ENCODE results near the gene TMOD1. TPM values are rescaled to one million over a fixed set of nuclear protein-coding genes. Genes with fewer than 3 reads are reported as not detected.
A peak's percentile ranks its signal among the peaks of the same experiment; 100 is the strongest.

Gene TMOD1
- total and polyA plus RNA-seq, 9 of the 15 experiments (the other 6 are each of a cell fraction or from before 2014, with no cell fraction given): 7.1 to 41.2 (median 14.2) TPM

DNA sequence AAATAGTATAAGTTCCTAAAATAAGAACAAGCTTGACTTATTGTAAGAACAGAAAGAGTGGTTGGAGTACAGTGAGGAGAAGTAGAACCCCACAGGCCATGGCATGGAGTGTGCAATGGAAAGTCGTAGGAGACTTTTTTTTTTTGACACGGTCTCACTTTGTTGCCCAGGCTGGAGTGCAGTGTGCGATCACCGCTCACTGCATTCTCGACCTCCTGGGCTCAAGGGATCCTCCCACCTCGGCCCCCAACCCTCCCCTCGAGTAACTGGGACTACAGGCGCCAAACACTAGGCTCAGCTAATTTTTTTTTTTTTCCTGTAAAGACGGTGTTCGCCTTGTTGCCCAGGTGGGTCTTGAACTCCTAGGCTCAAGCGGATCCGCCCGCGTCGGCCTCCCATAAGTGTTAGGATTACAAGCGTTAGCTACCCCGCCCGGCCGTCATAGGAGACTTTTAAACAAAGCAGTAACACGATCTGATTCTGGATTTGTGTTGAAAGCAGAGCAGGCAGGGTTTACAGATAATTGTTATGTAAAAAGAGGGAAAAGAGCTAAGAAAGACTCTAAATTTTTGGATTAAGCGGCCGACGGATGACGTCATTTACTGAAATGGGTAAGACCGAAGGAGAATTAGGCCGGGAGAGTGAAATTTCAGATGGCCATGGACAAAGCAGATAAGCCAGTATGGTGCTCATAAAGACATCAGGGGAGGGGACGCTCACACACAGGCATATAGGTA is 130.9 kb downstream of the TMOD1 start (continued):
- TF ChIP-seq CREB3 (tag; conservative IDR thresholded peaks at IDR 0.05; ENCODE audit: low read depth) (0 out of 2 replicates have a peak, but pooled peaks have one; percentile 47), NR1H2 (CRISPR knock-in tag; IDR thresholded peaks at IDR 0.05) (no peak), ZNF449 (CRISPR knock-in tag; IDR thresholded peaks at IDR 0.05) (no peak), ZNF589 (CRISPR knock-in tag; IDR thresholded peaks at IDR 0.05; ENCODE audit: low read depth) (peak; percentile 66), BRD4 (IDR thresholded peaks at IDR 0.05) (peak; percentile 74; the same call in 1 of the 2 replicates), TAL1 (IDR thresholded peaks at IDR 0.05) (0 out of 2 replicates have a peak, but pooled peaks have one; percentile 23), ZNF253 (CRISPR knock-in tag; conservative IDR thresholded peaks at IDR 0.05) (0 out of 2 replicates have a peak, but pooled peaks have one; percentile 21), NFYB (IDR thresholded peaks at IDR 0.05; ENCODE audit: extremely low read depth, insufficient read length) (no peak), ZNF316 (IDR thresholded peaks at IDR 0.05) (0 out of 2 replicates have a peak, but pooled peaks have one; percentile 5), PYGO2 (tag; IDR thresholded peaks at IDR 0.05) (0 out of 2 replicates have a peak, but pooled peaks have one; percentile 47), HMGXB4 (CRISPR knock-in tag; IDR thresholded peaks at IDR 0.05) (peak; percentile 40; the same call in 1 of the 2 replicates), ZNF778 (CRISPR knock-in tag; IDR thresholded peaks at IDR 0.05) (no peak), ATF7 (IDR thresholded peaks at IDR 0.05) (peak; percentile 99), FOXJ2 (tag; IDR thresholded peaks at IDR 0.05) (peak; percentile 50), COPS2 (conservative IDR thresholded peaks at IDR 0.05) (no peak), TRIM25 (IDR thresholded peaks at IDR 0.05; ENCODE audit: borderline replicate concordance) (no peak), CEBPG (CRISPR knock-in tag; IDR thresholded peaks at IDR 0.05) (no peak), CEBPG (tag; conservative IDR thresholded peaks at IDR 0.05 in 1 of 2, IDR thresholded peaks at IDR 0.05 in 1 of 2) (peak; percentile 36 to 45; a peak in 2 of 4 replicates), POLR2H (tag; IDR thresholded peaks at IDR 0.05; ENCODE audit: low read depth) (no peak), EP400 (IDR thresholded peaks at IDR 0.05) (no peak)
- TF ChIP-seq, protein P1, sequence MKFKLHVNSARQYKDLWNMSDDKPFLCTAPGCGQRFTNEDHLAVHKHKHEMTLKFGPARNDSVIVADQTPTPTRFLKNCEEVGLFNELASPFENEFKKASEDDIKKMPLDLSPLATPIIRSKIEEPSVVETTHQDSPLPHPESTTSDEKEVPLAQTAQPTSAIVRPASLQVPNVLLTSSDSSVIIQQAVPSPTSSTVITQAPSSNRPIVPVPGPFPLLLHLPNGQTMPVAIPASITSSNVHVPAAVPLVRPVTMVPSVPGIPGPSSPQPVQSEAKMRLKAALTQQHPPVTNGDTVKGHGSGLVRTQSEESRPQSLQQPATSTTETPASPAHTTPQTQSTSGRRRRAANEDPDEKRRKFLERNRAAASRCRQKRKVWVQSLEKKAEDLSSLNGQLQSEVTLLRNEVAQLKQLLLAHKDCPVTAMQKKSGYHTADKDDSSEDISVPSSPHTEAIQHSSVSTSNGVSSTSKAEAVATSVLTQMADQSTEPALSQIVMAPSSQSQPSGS (CRISPR knock-in tag; IDR thresholded peaks at IDR 0.05): peak; percentile 45; the same call in 1 of the 2 replicates

Data from K562 (cell line).